Measurements from ENCODE around the gene LARP4B.

DNA sequence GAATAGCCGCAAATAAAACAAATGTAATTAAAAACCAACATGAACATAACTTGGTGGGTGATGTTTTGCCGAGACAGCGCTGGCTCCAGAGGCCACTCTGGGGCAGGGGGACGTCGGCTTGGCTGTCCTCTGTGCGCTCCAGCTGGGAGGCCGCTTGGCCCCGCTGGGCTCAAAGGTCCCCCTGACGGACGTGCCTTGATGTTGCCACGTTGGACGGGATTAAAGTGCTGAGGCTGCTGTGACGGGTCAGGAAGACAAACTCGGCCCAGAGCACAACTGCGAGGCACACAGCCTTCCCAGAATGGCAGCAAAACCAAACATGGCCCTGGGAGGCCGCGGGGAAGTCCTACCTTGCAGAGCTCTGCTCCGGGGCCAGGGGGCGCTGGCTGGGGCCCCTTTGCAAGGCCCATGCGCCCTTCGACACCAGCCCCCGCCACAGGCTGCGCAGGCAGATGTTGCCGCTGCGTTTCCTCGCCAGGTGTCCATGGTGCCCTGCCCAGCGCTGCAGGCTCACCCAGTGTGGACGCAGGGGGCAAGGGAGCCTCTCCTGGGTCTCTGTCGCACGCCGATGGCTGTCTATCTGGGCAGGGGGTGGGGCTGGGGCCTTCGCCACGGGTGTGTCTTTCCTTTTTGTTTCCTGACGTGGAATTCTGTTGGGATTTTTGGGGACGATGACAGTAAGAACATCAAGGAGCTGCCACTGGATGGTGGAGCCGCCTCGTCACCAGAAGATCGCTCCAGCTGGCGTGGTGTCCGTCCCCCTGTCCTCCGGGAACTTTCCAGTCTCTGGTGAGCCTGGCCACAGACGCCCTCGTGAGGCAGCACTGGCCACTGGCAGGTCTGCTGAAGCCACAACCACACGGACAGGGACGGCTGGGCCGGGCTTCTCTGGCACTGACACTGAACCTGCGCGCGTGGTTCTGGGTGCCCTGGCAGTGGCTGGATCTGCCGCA lies 142.4 kb downstream of the LARP4B start:
- TF ChIP-seq, protein P1, sequence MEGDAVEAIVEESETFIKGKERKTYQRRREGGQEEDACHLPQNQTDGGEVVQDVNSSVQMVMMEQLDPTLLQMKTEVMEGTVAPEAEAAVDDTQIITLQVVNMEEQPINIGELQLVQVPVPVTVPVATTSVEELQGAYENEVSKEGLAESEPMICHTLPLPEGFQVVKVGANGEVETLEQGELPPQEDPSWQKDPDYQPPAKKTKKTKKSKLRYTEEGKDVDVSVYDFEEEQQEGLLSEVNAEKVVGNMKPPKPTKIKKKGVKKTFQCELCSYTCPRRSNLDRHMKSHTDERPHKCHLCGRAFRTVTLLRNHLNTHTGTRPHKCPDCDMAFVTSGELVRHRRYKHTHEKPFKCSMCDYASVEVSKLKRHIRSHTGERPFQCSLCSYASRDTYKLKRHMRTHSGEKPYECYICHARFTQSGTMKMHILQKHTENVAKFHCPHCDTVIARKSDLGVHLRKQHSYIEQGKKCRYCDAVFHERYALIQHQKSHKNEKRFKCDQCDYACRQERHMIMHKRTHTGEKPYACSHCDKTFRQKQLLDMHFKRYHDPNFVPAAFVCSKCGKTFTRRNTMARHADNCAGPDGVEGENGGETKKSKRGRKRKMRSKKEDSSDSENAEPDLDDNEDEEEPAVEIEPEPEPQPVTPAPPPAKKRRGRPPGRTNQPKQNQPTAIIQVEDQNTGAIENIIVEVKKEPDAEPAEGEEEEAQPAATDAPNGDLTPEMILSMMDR (optimal IDR thresholded peaks at IDR 0.05 in 1 of 3, IDR thresholded peaks at IDR 0.05 in 1 of 3, conservative IDR thresholded peaks at IDR 0.05 in 1 of 3; ENCODE audit: extremely low read depth in 1 of 3, insufficient read depth in 2 of 3, low read length in 3 of 3): peak; percentile 29 to 69 (median 64)
- no peak for TF ChIP-seq EZH2 (IDR thresholded peaks at IDR 0.05; ENCODE audit: low read length)
